Prostate gland (tissue), 2 donors: Measurements from ENCODE around the gene BEAN1. TPM values are rescaled to one million over a fixed set of nuclear protein-coding genes. Genes with fewer than 3 reads are reported as not detected.

Experiments used
- DNase-seq: peaks from one replicate; pipeline ENCODE4 v3.0.0-alpha.2; 2019; ENCODE audit warnings: low spot score
- H3K27ac ChIP-seq, 2 donors: fragments of 200-600 bp; sonication (generic); 2 replicates each; pipeline ENCODE4 v1.5.1; 2017 to 2019
- H3K27me3 ChIP-seq: fragments of 200-600 bp; sonication (generic); replicated peaks from 2 replicates; pipeline ENCODE4 v1.5.1; 2019; ENCODE audit not compliant: insufficient read depth
- H3K36me3 ChIP-seq, 2 donors: fragments of 200-600 bp; sonication (generic); 1 replicate in 1 of 2; 2 replicates in 1 of 2; pipeline versions ENCODE4 v1.5.1 to v1.8.1; 2017 to 2019
- H3K4me1 ChIP-seq: fragments of 200-600 bp; sonication (generic); replicated peaks from 2 replicates; pipeline ENCODE4 v1.5.1; 2019
- H3K4me3 ChIP-seq, 2 donors: fragments of 200-600 bp; sonication (generic); 2 replicates each; pipeline ENCODE4 v1.5.1; 2017 to 2019
- H3K9me3 ChIP-seq: fragments of 200-600 bp; sonication (generic); 2 replicates; pipeline ENCODE4 v1.5.1; 2017
- POLR2A ChIP-seq: fragments of 450-650 bp; IDR thresholded peaks from one replicate; pipeline ENCODE4 v1.6.1; 2016; ENCODE audit warnings: antibody characterized with exemption, mild to moderate bottlenecking
- POLR2AphosphoS5 ChIP-seq: sonication (generic); formaldehyde crosslinking; IDR thresholded peaks from one replicate; pipeline ENCODE4 v1.6.1; 2017; ENCODE audit warnings: antibody characterized with exemption
- WGBS: methylation state at CpG from one replicate; pipeline ENCODE4 v1.1.5; 2018; 5-methylcytosine and 5-hydroxymethylcytosine counted together
- intact Hi-C: fragments of 100-400 bp; cut with DNase I; formaldehyde crosslinking; loops from one replicate; pipeline ENCODE4 v1.14.2; 2022
- total RNA-seq, 2 donors: library from RNA; depleted of rRNA; stranded (reverse); fragments of >200 nt; gene quantifications; one replicate each; pipeline ENCODE4 v1.1.0, GENCODE V29; 2016
- TF ChIP-seq, protein P1 (sequence below), 4 experiments: fragments of 200-600 bp in 2 of 4; fragments of 450-650 bp in 2 of 4; sonication (generic) in 2 of 4; IDR thresholded peaks; 1 replicate in 3 of 4; 2 replicates in 1 of 4; pipeline ENCODE4 v1.5.1; 2016 to 2019; ENCODE audit warnings: antibody characterized with exemption in 4 of 4, mild to moderate bottlenecking in 2 of 4, moderate library complexity in 2 of 4

Gene BEAN1
- total RNA-seq, 2 donors from 2014 or later, result 0.14 to 0.51 TPM

DNA sequence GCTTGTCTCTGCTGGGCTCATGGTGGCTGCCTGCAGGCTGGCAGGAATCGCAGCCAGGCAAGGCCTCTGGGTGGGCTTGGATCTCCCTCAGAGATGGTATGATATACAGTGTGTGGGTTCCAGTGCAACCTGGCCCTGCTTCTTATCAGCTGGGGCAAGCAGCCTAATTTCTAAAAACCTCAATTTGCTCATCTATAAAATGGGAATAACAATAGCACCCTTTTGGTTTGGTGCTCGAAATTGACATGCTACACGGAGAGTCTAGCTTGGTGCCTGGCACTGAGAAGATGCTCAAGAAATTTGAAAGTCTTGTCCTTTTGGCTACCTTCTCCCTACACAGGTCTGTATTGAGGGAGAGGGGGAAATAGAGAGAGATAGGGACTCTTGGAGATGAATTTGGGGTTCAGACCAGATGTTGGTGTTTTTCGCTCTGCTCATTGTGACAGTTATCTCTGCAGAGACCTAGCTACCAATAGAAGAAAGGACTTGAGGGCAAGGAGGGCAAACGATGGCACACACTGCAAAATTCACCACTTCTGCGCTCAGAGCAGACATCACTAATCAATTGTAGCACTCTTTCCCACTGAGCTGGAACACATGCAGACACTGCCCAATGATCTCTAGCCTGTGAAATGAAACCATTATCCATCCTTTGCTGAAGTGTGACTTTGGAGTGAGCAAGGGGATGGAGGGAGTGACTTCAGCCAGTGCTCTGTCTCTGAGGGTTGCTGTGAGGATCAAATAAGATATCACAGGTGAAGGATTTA, 15.6 kb downstream of the BEAN1 start:
- no peak for DNase-seq
- TF ChIP-seq, protein P1, sequence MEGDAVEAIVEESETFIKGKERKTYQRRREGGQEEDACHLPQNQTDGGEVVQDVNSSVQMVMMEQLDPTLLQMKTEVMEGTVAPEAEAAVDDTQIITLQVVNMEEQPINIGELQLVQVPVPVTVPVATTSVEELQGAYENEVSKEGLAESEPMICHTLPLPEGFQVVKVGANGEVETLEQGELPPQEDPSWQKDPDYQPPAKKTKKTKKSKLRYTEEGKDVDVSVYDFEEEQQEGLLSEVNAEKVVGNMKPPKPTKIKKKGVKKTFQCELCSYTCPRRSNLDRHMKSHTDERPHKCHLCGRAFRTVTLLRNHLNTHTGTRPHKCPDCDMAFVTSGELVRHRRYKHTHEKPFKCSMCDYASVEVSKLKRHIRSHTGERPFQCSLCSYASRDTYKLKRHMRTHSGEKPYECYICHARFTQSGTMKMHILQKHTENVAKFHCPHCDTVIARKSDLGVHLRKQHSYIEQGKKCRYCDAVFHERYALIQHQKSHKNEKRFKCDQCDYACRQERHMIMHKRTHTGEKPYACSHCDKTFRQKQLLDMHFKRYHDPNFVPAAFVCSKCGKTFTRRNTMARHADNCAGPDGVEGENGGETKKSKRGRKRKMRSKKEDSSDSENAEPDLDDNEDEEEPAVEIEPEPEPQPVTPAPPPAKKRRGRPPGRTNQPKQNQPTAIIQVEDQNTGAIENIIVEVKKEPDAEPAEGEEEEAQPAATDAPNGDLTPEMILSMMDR (IDR thresholded peaks at IDR 0.05), result no peak
- TF ChIP-seq POLR2AphosphoS5 (no peak), POLR2A (no peak)
- Histone ChIP-seq H3K27me3 (no peaks in the 10 kb centered on the region), H3K27ac (no peak overlapping the region), H3K9me3 (no peaks in the 10 kb centered on the region), H3K36me3 (no peaks in the 10 kb centered on the region), H3K4me1 (no peaks in the 10 kb centered on the region), H3K4me3 (no peak overlapping the region)
- intact Hi-C loops, result no loop called here
- 74% methylated on average over 6 of the region's 6 CpGs for WGBS

GRCh38 chr16:66443269-66443652, 16.2 kb downstream of the BEAN1 start:
- H3K27me3 ChIP-seq, result no peaks in the 10 kb centered on the region

DNA sequence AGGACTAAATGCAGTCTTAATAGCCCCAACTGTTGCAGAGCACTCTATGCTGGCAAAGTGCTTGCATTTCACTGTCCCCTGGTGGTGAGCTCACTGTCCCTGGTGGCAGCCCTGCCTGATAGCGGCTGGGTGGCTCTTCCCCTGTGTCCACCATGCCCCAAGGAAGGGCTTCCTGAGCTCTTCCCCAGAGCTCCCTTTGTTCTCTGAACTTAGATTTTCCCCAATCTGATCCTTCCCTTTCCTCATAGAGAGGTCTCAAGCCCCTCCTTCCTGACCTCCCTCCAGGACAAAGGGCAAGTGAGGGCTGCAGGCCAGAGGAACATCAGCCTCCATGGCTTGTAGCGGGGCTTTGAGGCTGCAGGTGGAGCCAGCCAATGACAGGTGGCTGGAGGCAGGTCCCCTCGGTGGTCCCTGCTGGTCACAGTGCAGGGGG, 17.0 kb downstream of the BEAN1 start:
- intact Hi-C loops, result no loop called here
- Histone ChIP-seq H3K4me3 (no peak overlapping the region), H3K27me3 (no peaks in the 10 kb centered on the region), H3K9me3 (no peaks in the 10 kb centered on the region), H3K4me1 (no peaks in the 10 kb centered on the region), H3K27ac (no peak overlapping the region), H3K36me3 (no peaks in the 10 kb centered on the region)
- WGBS, result 72% methylated on average over 3 of the region's 3 CpGs
- TF ChIP-seq, protein P1 (IDR thresholded peaks at IDR 0.05), result no peak
- no peak for TF ChIP-seq POLR2AphosphoS5
- no peak for TF ChIP-seq POLR2A
- no peak for DNase-seq

More at GRCh38 chr16:66443269-66443652, 16.2 kb downstream of the BEAN1 start:
- H3K4me1 ChIP-seq, result no peaks in the 10 kb centered on the region
- no peak overlapping the region for H3K27ac ChIP-seq
- no peaks in the 10 kb centered on the region for H3K36me3 ChIP-seq
- H3K9me3 ChIP-seq, result no peaks in the 10 kb centered on the region
- H3K4me3 ChIP-seq, result no peak overlapping the region
- DNase-seq, result no peak
- WGBS, result 79% methylated on average over 3 of the region's 3 CpGs
- intact Hi-C loops, result no loop called here
- TF ChIP-seq POLR2A (no peak), POLR2AphosphoS5 (no peak)
- TF ChIP-seq, protein P1 (IDR thresholded peaks at IDR 0.05), result no peak

DNA sequence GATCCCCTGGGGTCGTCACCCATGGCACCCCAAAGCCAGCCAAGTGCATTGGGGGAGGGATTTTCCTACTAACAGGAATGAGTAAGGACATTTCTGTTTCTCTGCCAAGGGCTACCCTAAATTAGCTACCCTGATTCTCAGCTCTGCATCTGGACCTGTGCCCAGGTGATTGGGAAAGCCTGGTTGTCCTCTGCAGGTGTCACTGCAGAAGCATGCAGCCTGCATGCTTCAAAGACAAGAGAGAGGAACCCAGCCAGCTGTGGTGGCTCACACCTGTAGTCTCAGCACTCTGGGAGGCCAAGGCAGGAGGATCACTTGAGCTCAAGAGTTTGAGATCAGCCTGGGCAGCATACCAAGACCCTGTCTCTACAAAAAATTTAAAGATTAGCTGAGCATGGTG, 19.6 kb downstream of the BEAN1 start:
- H3K4me1 ChIP-seq, result no peaks in the 10 kb centered on the region
- TF ChIP-seq POLR2A, result no peak
- TF ChIP-seq POLR2AphosphoS5, result no peak
- TF ChIP-seq, protein P1 (IDR thresholded peaks at IDR 0.05), result no peak
- no peak overlapping the region for H3K27ac ChIP-seq
- H3K27me3 ChIP-seq, result no peaks in the 10 kb centered on the region
- 80% methylated on average over 1 of the region's 1 CpG for WGBS
- H3K36me3 ChIP-seq, result no peaks in the 10 kb centered on the region
- no peak for DNase-seq
- intact Hi-C loops, result no loop called here
- no peaks in the 10 kb centered on the region for H3K9me3 ChIP-seq
- H3K4me3 ChIP-seq, result no peak overlapping the region

- no peak for DNase-seq
- Histone ChIP-seq H3K4me1 (no peaks in the 10 kb centered on the region), H3K27ac (no peak overlapping the region), H3K36me3 (no peaks in the 10 kb centered on the region), H3K9me3 (no peaks in the 10 kb centered on the region), H3K27me3 (no peaks in the 10 kb centered on the region), H3K4me3 (no peak overlapping the region)
- TF ChIP-seq, protein P1 (IDR thresholded peaks at IDR 0.05), result no peak
- TF ChIP-seq POLR2A (no peak), POLR2AphosphoS5 (no peak)
- intact Hi-C loops, result no loop called here
Observed at GRCh38 chr16:66447491-66447890, 20.4 kb downstream of the BEAN1 start.
